GM21367 (cell line): ENCODE data around the gene DNAH5.

ENCODE experiments used
- ATAC-seq: cut with Tn5 transposase; IDR thresholded peaks from one replicate; pipeline ENCODE4 v1.9.1; 2021; ENCODE audit not compliant: unreplicated experiment

DNAH5 gene

DNA sequence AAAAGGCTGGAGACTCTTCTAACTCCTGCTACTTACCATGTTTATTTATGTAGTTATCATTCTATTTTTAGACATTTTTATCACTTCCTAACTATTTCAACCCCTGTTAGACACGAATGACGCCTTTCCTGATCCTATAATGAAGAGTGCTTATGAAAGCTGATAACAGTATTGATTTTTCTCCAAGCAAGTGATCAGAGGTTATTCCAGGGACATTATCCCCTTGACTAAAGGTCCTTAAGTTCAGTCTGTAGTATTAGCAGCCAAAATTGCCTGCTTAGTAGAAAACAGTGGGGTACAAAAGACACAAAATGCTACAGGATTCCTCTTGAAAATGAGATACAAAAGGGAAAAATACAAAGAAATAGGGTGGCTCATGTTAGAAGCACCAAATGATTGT is 235.6 kb downstream of the DNAH5 start:
- ATAC-seq, result no peak

- no peak for ATAC-seq
Measured at GRCh38 chr5:13708432-13708831, 236.1 kb downstream of the DNAH5 start.

GRCh38 chr5:13704396-13704795 is 240.1 kb downstream of the DNAH5 start:
- no peak for ATAC-seq

- ATAC-seq, result no peak
Measured at GRCh38 chr5:13700626-13701025, 243.9 kb downstream of the DNAH5 start.

- no peak for ATAC-seq
Measured at GRCh38 chr5:13698885-13699284, 245.6 kb downstream of the DNAH5 start.

GRCh38 chr5:13695076-13695712 is 249.3 kb downstream of the DNAH5 start:
- ATAC-seq, result no peak

GRCh38 chr5:13692172-13692571 is 252.3 kb downstream of the DNAH5 start:
- no peak for ATAC-seq

- no peak for ATAC-seq
Measured at GRCh38 chr5:13676531-13676930, 268.0 kb downstream of the DNAH5 start.

GRCh38 chr5:13674391-13674790 is 270.1 kb downstream of the DNAH5 start:
- ATAC-seq, result no peak

DNA sequence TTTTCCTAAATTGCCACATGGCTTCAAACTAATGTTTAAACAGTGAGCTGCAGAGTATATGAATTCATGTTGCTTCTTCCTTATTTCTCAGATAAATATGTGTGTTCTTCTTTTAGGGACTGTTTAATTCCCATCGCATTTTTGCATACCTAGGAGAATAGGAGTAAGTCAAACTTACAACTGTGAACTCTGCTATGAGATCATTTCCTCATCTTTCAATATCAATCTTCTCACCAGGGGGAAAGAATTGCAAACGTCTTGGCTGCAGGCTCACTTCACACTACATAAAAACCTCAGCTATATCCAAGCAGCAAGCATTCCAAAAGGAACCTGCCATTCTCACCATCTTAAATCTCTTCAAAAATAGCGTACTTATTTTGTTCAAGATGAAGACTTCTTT is 271.0 kb downstream of the DNAH5 start:
- no peak for ATAC-seq

- ATAC-seq, result no peak
Measured at GRCh38 chr5:13664377-13664776, 280.1 kb downstream of the DNAH5 start.

DNA sequence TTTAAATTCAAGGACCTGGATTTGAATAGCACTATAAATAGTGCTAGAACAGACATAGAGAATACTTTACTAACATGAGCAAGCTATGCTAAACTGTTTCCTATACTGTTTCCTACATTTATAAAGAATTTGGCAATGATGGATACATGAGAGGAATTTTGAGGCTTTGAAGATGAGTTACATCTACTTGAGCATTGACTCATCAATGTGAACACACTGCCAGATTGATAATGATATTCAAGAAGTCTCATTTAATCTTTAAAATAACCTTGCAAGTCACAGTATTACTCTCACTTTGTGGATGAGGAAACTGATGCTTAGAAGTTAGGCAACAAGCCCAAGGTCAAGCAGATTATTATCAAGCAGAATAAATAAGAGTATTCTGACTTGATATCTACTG is 281.9 kb downstream of the DNAH5 start:
- ATAC-seq, result no peak

- ATAC-seq, result no peak
Measured at GRCh38 chr5:13661272-13661671, 283.2 kb downstream of the DNAH5 start.

DNA sequence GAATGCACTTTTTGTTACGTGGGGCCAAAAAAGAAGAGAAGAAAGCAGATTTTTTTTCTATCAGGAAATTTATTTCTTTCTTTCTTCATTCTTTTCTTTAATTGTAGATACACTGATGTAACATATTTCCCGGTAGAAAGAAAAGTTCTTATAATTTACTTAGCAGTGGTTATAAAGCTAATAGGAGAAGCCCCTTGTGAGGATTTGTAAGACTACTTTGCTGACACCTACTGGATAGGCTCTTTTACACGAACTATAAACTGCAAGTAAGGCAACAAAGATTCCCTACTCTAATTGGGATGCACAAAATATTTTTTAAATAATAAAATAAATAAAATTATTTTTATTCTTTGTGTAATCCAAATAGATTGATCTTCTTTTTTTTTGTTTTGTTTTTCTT is 284.4 kb downstream of the DNAH5 start:
- ATAC-seq, result no peak

DNA sequence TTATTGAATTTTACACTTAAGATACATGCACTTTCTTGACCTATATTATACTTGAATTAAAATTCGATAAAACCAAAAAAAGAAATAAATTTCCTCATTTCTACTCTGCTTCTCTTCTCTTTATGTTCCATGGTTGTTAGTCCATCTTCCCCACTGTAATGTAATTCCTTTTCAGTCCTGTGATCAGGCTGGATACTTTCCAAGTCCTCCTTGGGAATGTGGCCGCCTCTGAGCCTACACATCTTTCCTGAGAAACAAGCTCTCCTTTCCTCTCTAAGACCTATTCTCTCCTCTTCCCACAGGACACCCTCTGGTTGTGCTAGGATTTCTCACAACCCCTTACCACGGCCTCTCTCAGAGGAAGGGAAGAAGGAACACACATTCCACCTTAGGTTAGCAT is 285.1 kb downstream of the DNAH5 start:
- no peak for ATAC-seq

DNA sequence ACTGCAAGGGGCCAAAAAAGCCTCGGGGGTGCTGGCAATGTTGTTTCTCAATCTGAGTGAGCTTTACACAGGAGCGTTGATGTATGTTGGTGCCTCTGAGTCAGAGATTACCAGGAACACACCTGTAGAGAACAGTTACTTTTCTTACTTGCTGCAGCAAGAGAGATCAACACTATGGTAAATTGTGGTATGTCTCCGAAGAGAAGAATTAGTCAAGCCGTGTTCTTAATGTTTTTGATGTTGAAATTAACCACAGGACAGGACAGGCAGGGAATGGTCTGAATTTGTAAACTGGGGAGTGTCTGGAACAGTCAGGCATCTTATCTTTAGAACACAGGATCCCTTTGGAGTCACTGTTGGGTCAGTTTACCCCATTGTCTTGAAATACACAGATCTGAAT is 285.7 kb downstream of the DNAH5 start:
- ATAC-seq, result no peak

- ATAC-seq, result no peak
Measured at GRCh38 chr5:13658152-13658551, 286.3 kb downstream of the DNAH5 start.

DNA sequence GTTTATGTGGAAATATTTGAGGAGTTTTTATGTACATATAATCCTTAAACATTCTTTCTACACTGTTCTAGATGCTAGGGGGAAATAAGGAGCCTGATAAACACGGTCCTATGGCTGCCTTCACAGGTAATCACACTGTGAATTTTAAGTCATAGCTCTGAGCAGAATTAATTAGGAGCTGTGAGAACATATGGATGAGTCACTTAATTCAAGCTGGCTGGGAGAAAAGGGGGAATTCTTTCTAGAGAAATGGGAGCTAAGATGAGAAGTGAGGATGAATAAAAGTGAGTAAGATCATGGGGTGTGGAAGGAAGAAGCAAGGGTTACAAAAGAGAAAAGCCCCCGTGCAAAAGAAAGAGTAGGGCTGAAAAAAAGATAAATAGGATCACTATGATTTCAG is 290.8 kb downstream of the DNAH5 start:
- no peak for ATAC-seq

DNA sequence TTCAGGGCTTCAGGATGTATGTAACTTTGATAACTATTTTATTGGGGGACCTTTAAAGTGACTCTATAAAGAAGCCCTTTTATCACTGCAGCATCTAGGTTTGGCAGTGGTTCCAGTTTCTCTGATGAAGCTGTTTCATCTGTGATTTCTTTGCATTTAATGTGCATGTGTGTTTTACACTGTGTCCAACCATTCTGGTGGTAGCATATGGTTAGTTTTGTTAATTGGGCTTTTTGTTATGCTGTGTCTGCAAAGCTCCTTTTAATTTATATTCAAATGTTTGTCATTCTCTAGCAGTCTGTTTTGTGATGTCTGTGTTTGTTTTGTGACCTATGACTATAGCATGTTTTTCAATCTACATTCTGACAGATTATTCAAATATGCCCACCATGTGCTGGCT is 294.8 kb downstream of the DNAH5 start:
- ATAC-seq, result no peak

DNA sequence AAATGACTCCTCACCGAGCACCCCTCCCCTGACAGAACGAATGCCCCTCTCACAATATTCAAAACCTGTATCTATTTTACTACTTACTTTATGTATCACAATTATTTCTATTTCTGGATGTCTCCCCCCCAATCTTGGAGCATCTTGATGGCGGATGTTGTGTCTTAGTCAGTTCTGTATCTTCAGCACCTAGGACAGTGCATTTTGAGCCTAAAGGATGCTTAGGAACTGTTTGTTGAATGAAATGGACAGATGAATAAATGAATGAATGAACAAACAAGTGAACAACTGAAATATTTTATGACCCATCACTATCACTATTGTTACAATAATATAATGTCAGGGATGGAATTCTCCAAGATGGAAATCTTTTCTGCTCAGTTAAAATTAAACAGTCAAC is 295.7 kb downstream of the DNAH5 start:
- ATAC-seq, result no peak

DNA sequence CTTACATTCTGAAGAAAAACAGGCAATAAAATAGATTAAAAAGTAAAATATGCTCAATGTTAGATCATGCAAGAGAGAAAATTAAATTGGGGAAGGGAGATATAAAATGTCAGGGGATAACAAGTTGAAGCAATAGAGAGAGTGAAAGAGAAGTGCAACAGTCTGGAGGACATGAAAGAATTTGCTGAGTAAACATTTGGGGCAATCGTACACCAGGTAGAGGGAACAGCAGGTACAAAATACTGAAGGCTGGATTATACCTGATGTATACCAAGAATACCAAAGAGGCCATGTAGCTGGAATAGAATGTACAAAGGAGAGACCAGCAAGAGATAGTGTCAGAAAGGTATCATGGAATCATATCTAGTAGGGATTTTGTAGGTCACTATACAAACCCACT is 300.8 kb downstream of the DNAH5 start:
- ATAC-seq, result no peak

GRCh38 chr5:13643196-13643595 is 301.3 kb downstream of the DNAH5 start:
- no peak for ATAC-seq
